Subcutaneous abdominal adipose tissue (tissue), 5 donors: ENCODE results near the gene KCNG4.

Experiments
- H3K27ac ChIP-seq: one replicate; pipeline ENCODE4 v1.7.0; 2013; ENCODE audit warnings: low read depth, mild to moderate bottlenecking, inconsistent platforms, low read length, moderate library complexity
- H3K27me3 ChIP-seq, 5 donors: one replicate each; pipeline ENCODE4 v1.7.0; 2013; ENCODE audit warnings: low read length in 5 of 5, inconsistent platforms in 1 of 5; ENCODE audit not compliant: control insufficient read depth in 5 of 5, insufficient read depth in 4 of 5
- H3K36me3 ChIP-seq, 5 donors: one replicate each; pipeline ENCODE4 v1.7.0; 2013; ENCODE audit warnings: low read length in 5 of 5; ENCODE audit not compliant: control insufficient read depth in 5 of 5, insufficient read depth in 5 of 5
- H3K4me1 ChIP-seq, 5 donors: one replicate each; pipeline ENCODE4 v1.7.0; 2013; ENCODE audit warnings: low read length in 5 of 5, mild to moderate bottlenecking in 3 of 5, moderate library complexity in 1 of 5; ENCODE audit not compliant: control insufficient read depth in 5 of 5, insufficient read depth in 5 of 5
- H3K4me3 ChIP-seq, 5 donors: one replicate each; pipeline ENCODE4 v1.7.0; 2013; ENCODE audit warnings: low read length in 5 of 5, low read depth in 1 of 5
- H3K9ac ChIP-seq, 5 donors: one replicate each; pipeline ENCODE4 v1.7.0; 2013; ENCODE audit warnings: low read length in 5 of 5, mild to moderate bottlenecking in 4 of 5, moderate library complexity in 3 of 5
- H3K9me3 ChIP-seq, 5 donors: one replicate each; pipeline ENCODE4 v1.7.0; 2013; ENCODE audit warnings: low read length in 5 of 5; ENCODE audit not compliant: control insufficient read depth in 5 of 5
- donor health status: healthy.
- donor health status: healthy.
- donor health status: healthy.
- donor health status: healthy.
- donor health status: healthy.

KCNG4 gene

GRCh38 chr16:84193480-84193879 lies 46.3 kb downstream of the KCNG4 start:
- H3K9me3 ChIP-seq, result no peaks in the 10 kb centered on the region
- H3K9ac ChIP-seq, result no peak overlapping the region
- H3K36me3 ChIP-seq, result no peaks in the 10 kb centered on the region
- H3K27ac ChIP-seq, result no peak overlapping the region
- H3K4me1 ChIP-seq, result peaks cover 0 to 15% (median 0%) of the 10 kb centered on the region in 5 donors
- H3K4me3 ChIP-seq, result no peak overlapping the region
- peaks cover 0 to 17% (median 4%) of the 10 kb centered on the region in 5 donors for H3K27me3 ChIP-seq

GRCh38 chr16:84191466-84191865 lies 48.3 kb downstream of the KCNG4 start:
- H3K4me1 ChIP-seq, result peaks cover 0 to 17% (median under 1%) of the 10 kb centered on the region in 5 donors
- no peak overlapping the region for H3K9ac ChIP-seq
- H3K4me3 ChIP-seq, result no peak overlapping the region
- H3K9me3 ChIP-seq, result no peaks in the 10 kb centered on the region
- no peaks in the 10 kb centered on the region for H3K36me3 ChIP-seq
- peaks cover 0 to 17% (median 4%) of the 10 kb centered on the region in 5 donors for H3K27me3 ChIP-seq
- H3K27ac ChIP-seq, result no peak overlapping the region

DNA sequence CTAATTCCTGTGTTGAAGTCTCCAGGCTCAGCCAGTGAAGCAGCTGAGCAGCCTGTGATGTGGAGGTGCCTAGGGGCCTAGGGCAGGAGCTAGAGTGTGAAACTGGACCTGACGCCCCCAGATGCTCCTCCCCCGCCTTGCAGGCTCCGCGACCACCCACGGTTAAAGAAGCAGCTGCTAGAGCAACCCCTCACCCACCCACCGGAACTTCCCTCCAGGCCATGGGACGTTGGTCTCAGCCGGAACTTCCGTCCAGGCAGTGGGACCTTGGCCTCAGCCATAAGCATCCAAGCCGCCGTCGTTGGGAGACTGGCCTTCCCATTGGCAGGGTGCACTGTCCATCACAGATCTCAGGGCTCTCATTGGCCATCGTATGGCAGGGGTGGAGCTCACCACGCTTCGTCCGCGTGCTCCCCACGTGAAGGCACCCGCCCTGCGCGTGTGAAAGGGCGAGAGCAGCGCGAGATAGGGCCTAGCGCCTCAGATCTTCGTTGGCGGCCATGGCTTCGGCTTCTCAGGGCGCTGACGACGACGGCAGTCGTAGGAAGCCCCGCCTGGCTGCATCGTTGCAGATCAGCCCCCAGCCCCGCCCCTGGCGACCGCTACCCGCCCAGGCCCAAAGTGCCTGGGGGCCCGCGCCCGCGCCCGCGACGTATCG lies 49.0 kb downstream of the KCNG4 start, which contains the start of gene ADAD2:
ADAD2 (plus strand) TSS at position 427 of the 658 bp plus-strand sequence; CDS start at position 501, 74 bp downstream.
- Histone ChIP-seq H3K27me3 (peaks cover 0 to 12% (median 4%) of the 10 kb centered on the region in 5 donors), H3K27ac (no peak within 1 kb of the TSS), H3K9me3 (no peaks in the 10 kb centered on the region), H3K36me3 (no peaks in the 10 kb centered on the region), H3K9ac (no peak within 1 kb of the TSS), H3K4me1 (peaks cover 2 to 23% (median 7%) of the 10 kb centered on the region in 5 donors), H3K4me3 (no peak within 1 kb of the TSS)

- Histone ChIP-seq H3K36me3 (peaks cover 0 to 33% (median 22%) of the 10 kb centered on the region in 5 donors), H3K27me3 (no peaks in the 10 kb centered on the region), H3K9me3 (no peaks in the 10 kb centered on the region), H3K4me3 (peak within 1 kb of the TSS; percentile 79 to 99 (median 92)), H3K27ac (no peak within 1 kb of the TSS), H3K4me1 (peaks cover 2 to 40% (median 16%) of the 10 kb centered on the region in 5 donors), H3K9ac (peak within 1 kb of the TSS; percentile 63 to 99 (median 94))
Observed at GRCh38 chr16:84186685-84187437, 53.0 kb downstream of the KCNG4 start, which contains the start of gene TAF1C. TSS of gene TAF1C (minus strand) at chr16:84187057. CDS start at chr16:84184988, 2,069 bp downstream.

- peak overlapping the region in 2 of 5 donors; percentile 8 to 45 for H3K9ac ChIP-seq
- peaks cover 0 to 54% (median 42%) of the 10 kb centered on the region in 5 donors for H3K36me3 ChIP-seq
- no peaks in the 10 kb centered on the region for H3K27me3 ChIP-seq
- H3K4me3 ChIP-seq, result peak overlapping the region in 1 of 5 donors; percentile 46
- H3K9me3 ChIP-seq, result no peaks in the 10 kb centered on the region
- peaks cover 2 to 40% (median 16%) of the 10 kb centered on the region in 5 donors for H3K4me1 ChIP-seq
- no peak overlapping the region for H3K27ac ChIP-seq
Observed at GRCh38 chr16:84184775-84185174, 55.0 kb downstream of the KCNG4 start.

- H3K27ac ChIP-seq, result no peak overlapping the region
Observed at GRCh38 chr16:84183911-84184591, 55.8 kb downstream of the KCNG4 start.

GRCh38 chr16:84183572-84183875 lies 56.3 kb downstream of the KCNG4 start:
- no peaks in the 10 kb centered on the region for H3K9me3 ChIP-seq
- H3K27me3 ChIP-seq, result no peaks in the 10 kb centered on the region
- peaks cover 0 to 67% (median 54%) of the 10 kb centered on the region in 5 donors for H3K36me3 ChIP-seq
- H3K9ac ChIP-seq, result peak overlapping the region in 1 of 5 donors; percentile 48
- no peak overlapping the region for H3K4me3 ChIP-seq
- H3K4me1 ChIP-seq, result peaks cover 2 to 40% (median 16%) of the 10 kb centered on the region in 5 donors
- no peak overlapping the region for H3K27ac ChIP-seq

More at GRCh38 chr16:84183911-84184591, 55.8 kb downstream of the KCNG4 start:
- H3K4me3 ChIP-seq, result no peak overlapping the region
- no peaks in the 10 kb centered on the region for H3K27me3 ChIP-seq
- H3K4me1 ChIP-seq, result peaks cover 2 to 40% (median 16%) of the 10 kb centered on the region in 5 donors
- H3K36me3 ChIP-seq, result peaks cover 0 to 61% (median 50%) of the 10 kb centered on the region in 5 donors
- no peaks in the 10 kb centered on the region for H3K9me3 ChIP-seq
- peak overlapping the region in 1 of 5 donors; percentile 48 for H3K9ac ChIP-seq

GRCh38 chr16:84182680-84183571 lies 56.9 kb downstream of the KCNG4 start:
- Histone ChIP-seq H3K27ac (no peak overlapping the region), H3K4me3 (no peak overlapping the region), H3K9me3 (no peaks in the 10 kb centered on the region), H3K36me3 (peaks cover 0 to 73% (median 60%) of the 10 kb centered on the region in 5 donors), H3K4me1 (peaks cover 2 to 43% (median 16%) of the 10 kb centered on the region in 5 donors), H3K27me3 (no peaks in the 10 kb centered on the region), H3K9ac (peak overlapping the region in 1 of 5 donors; percentile 48)

DNA sequence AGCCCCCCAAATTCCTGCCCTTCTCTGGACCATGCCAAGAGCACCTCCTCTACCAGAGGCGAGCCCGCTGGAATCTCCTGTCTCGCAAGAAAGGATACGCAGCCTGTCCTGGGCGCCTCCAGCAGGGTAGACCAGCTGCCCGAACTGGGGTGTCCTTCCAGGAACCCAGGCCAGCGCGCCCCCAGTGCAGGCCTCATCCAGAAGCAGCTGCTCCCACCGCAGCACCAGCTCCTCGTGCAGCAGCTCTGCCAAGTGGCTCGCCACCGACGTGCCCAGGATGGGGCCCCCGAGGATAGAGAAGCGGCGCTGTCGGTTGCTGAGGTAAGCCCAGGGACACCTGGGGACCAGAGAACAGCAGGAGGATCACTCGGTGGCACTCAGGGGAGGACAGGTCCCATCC lies 57.7 kb downstream of the KCNG4 start:
- H3K9me3 ChIP-seq, result no peaks in the 10 kb centered on the region
- peaks cover 2 to 48% (median 23%) of the 10 kb centered on the region in 5 donors for H3K4me1 ChIP-seq
- no peaks in the 10 kb centered on the region for H3K27me3 ChIP-seq
- H3K9ac ChIP-seq, result no peak overlapping the region
- no peak overlapping the region for H3K4me3 ChIP-seq
- H3K36me3 ChIP-seq, result peaks cover 0 to 76% (median 60%) of the 10 kb centered on the region in 5 donors
- H3K27ac ChIP-seq, result no peak overlapping the region
